NAMALWA (cell line): ENCODE data around the gene OSBP2.
"Not testable (repeated sequence)": the region's sequence is repeated elsewhere in the genome, so short reads cannot be mapped to it uniquely, and the experiment has no call there.

Experiments used
- DNase-seq: peaks from one replicate; pipeline ENCODE4 v3.0.0-alpha.2; 2015; ENCODE audit warnings: low spot score

Gene OSBP2

DNA sequence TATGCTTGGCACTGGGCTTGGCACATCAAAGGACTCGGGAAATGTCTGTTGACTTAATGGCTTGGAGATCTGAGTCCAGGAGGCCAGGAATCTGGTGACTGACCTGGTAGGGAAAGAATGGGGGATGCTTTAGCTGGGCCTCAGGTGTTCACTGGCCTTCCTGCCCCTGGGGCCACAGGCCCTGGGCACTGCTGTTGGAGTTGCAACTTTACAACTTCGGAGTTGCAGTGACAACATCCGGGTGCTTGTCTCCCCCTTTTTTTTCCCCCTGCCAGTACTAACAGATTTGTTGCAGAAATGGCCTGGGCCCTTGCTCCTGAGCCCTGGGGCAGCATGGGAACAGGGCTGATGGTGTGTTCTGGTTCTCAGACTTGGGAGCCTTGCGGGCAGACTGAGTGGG, 23.8 kb downstream of the OSBP2 start:
- DNase-seq = no peak

DNA sequence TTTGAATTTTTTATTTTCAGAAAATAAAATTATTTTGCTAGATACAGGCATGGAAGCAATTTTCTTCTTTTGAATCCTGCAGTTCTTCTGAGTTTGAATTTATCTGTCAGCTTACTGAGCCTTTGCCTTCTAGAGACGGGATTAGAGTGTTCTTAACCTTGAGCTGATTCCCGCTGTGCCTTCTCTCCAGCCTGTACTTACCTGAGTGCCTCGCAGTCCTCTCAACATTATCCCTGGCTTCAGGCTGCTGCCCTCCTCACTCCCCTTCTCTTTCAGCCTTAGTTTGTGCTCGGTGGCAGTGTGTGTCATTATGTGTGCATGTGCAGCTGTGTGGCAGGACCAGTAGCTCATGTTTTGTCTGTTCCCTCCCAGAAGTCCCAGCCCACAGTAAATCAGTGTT, 24.3 kb downstream of the OSBP2 start:
- DNase-seq = no peak

DNA sequence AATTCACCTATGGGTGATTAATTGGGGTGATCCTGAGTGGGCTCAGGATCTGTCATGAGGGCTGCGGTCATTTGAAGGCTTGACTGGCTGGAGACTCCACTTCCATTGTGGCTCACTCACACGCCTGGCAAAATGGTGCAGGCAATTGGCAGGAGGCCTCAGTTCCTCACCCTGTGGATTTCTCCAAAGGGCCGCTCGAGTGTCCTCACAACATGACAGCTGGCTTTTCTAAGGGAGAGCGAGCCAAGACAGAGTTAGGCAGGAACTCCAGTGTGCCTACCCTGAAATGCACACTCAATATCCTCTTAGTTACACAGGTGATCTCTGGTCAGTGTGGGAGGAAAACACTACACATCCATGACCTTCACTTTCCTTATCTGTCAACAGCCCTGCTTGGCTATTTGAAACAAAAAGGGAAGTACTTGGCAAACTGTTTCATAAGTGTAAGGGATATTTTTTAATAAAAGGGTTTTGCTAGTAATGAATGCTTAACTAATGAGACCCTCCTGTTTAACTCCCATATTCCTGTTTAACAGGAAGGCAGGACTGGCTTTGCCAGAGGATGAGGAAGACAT, 25.7 kb downstream of the OSBP2 start:
- no peak for DNase-seq

DNA sequence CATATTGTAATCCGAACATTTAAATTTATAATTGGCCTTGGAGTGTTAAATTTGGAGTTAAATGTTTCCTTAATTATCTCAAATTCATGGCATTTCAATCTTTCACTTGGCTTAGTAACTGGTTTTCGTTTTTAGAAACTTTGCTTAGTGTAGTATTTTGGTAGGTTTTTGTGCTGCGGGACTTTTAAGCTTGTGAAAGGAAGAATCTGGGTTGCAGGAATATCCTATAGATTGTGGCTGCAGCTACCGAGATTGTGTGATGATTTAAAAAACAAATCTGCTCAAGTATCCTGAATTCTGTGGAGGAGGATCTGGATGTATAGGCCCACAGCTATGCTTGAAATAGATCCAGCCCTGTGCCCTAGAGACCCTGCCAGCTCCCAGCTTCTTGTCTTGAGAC, 27.1 kb downstream of the OSBP2 start:
- no peak for DNase-seq

DNA sequence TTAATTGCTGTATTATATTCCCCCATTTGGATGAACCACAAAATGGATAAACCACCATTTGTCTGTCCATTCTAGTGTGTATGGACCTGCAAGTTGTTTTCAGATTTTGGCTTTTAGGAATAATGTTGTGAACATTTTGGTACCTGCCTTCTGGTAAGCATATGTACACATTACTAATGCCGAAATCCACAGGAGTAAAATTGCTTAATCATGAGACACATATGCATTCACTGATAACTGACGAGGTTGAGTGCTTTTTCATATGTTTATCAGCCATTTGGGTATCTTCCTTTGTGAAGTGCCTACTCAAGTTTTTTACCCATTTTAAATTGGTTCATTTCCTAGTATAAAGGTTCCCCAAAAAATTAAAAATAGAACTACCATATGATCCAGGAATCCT, 34.2 kb downstream of the OSBP2 start:
- DNase-seq = no peak

DNA sequence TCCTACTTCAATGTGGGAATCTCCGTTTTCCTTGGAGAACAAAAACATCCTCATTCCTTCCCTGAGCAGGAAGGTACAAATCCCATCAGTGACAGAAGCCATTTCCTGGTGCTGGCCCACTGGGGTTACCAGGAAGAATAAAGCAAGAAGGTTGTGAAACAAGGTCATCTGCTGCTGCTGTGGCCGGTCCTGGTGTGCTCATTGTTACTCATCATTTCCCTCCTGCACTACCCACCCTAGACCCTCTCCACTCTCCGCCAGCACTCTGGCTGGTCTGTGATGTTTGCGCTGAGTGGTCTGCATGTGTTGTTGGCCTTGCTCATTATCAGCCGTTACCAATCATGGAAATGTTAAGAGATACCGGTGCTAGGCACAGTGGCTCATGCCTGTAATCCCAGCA, 37.0 kb downstream of the OSBP2 start:
- no peak for DNase-seq

DNA sequence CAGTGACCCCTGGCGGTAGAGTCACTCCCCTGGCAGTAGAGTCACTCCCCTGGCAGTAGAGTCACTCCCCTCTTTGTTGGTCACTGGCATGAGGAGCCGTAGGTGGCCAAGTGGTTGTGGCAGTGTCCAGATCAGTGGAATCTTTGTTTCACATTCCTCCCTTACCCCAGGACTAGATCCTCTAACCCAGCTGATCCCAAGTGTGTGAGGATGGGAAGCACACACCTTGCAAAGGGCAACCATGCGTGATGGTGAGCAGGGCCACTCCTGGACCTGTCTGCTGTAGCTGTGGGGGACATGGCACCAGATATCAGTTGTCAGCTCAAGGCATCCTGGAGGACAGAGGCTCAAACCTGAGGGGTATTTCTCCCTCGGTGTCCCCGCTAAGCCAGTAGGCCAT, 37.8 kb downstream of the OSBP2 start:
- no peak for DNase-seq

DNA sequence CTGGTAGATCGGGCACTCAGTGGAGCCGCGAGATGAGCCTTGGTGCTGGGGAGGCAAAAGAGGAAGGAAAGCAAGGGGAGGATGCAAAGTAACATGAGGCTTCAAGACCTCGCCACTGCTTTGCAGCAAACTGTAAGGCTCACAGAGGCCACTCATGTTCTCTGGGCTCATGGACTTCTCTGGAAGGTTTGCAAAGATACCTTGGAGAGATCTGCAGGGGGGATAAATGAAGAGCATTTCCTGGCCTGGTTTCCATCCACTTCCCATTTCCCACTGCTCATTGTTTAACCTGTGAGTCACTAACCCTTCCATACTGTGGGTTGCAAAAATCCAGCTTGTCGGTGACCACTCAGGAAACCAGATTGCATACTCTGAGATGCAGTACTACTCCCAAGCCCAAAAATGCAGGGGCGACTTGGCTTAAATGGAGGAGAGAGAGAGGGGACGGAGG, 38.5 kb downstream of the OSBP2 start:
- DNase-seq = no peak

DNA sequence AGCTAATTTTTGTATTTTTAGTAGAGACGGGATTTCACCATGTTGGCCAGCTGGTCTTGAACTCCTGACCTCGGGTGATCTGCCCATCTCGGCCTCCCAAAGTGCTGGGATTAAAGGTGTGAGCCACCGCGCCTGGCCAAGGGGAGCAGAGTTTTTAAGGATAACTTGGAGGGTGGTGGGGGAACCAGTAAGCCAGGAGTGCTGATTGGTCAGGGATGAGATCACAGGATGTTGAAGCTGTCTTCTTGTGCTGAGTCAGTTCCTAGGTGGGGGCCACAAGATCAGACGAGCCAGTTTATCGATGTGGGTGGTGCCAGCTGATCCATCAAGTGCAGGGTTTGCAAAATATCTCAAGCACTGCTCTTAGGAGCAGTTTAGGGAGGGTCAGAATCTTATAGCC, 45.3 kb downstream of the OSBP2 start:
- not testable (repeated sequence) for DNase-seq

DNA sequence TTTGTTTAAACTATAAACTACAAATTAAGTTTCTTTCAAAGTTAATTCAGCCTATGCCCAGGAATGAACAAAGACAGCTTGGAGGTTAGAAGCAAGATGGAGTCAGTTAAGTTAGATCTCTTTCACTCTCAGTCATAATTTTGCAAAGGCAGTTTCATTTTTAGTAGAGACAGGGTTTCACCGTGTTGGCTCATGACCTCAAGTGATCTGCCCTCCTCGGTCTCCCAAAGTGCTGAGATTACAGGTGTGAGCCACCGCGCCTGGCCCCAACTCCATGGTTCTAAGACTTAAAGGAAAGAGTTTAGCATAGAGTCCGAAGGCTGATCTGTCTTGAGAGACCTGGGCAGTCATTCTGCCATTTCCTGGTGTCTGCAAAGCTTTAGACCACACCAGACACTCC, 45.8 kb downstream of the OSBP2 start:
- DNase-seq = not testable (repeated sequence)

DNA sequence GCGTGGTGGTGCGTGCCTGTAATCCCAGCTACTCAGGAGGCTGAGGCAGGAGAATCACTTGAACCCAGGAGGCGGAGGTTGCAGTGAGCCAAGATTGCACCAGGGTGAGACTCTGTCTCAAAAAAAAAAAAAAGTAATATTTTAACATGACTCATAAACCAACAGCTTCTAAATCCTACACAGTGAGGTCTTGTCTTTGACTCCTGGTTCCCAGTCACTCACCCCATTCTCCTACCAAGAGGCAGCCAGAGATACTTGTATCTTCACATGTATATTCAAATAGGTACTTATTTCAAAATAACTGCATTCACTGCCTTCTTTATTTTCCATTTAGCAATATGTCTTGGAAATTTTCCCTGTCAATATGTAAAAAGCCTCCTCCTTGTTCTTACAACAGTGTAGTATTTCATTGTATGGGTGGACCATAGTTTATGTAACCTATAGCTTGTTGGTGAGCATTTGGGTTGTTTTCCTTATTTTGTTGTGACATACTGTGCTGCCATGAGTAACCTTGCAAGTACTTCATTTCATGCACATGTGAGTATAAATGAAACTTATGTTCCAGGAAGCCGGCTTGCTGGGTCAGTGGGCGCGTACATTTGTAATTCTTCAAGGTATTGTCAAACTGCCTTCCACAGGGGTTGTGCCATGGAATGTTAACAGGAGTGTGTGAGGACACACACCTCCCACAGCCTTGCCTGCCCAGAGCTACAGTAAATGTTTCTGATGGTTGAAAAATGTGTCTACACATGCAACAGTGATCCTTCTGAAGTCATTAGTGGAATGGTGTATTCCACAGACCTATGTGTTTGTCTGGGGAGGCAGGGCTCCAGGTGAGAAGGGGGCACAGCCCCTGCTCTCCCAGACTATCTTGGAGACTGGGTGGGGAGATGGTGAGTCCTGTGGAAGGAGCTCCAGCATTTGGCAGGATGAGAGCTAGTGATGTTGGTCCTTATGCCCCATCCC, 47.9 kb downstream of the OSBP2 start:
- DNase-seq = no peak

DNA sequence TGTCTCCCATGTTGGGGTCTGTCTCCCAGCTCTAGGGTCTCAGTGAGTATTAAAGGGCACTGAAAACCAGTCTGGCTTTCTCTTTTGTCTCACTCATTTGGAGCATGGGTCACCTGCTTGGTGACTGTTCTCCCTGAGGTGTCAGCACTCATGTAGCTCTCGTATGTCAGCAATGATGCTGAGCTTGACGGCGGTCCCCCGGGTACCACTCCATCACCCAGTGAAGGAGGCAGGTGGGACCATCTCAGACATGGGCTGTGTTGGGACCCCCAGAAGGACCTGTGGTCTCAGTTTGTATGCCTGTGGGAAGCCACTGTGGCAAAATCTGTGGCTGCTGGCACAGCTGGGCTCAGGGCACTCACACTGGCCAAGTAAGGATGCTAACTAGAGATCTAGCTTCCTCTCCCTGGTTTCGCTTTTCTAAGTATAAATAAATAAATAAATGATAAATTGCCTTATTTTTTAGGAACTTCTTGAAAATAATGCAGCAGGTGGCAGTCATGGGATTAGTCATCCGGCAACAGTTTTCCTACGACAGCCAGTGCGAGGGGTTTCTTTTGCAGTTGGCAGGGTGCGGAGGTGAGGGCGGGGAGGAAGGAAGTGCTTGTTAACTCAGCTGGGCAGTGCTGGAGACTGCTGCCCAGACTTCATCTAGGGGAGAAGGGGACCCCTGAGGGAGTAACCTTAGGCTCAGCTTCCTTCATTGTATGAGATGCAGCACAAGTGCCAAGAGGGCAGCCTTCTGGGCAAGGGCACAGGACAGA, 48.8 kb downstream of the OSBP2 start:
- DNase-seq = no peak

DNA sequence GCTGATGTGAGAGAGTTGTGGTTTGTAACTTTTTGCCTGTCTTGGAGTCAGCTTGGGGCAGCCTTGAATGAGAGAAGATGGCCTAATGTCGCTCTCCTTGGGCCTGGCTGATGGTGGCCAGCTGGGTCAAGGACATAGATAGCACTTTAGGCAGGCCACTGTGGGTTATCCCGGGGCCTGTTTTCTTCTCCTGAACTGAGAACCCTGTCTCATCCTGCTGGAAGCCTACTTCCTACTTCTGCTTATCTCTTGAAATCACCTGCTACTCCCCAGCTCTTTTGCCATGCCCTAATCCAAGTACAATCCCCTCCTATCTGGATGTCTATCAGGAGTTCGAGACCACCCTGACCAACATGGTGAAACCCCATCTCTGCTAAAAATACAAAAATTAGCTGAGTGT, 49.5 kb downstream of the OSBP2 start:
- no peak for DNase-seq

DNA sequence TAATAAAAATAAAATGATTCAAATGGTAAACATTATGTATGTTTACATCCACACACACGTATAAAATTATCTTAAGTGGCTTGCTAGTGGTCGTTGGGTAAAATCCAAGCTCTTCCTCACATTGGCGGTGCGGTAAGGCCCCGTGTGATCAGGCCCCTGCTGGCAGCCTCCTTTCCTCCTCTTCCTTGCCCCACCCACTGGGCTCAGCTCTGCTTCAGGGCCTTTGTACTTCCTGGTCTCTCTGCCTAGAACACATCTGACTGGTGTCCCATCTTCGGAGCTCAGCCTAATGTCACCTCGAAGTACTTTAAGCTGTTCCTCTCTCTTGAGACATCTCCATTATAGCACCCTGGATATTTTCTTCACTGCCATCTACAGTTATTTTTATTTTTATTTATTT, 52.8 kb downstream of the OSBP2 start:
- no peak for DNase-seq

DNA sequence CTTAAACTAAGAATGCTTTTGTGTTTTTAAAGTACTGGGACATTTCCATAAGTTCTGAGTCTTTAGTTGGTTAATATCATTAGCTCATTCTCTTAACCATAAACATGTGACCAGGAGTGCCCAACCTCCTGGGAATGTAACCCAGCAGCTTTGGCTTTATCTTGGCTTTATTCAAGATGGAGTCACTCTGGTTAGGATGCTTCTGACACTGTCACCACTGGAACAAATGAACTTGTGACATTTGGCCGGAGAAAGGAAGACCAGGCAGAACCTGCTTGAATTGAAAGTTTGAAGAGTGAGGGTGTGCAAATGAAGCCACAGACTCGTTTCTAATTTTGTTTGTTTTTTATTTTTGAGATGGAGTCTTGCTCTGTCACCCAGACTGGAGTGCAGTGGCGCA, 54.6 kb downstream of the OSBP2 start:
- DNase-seq = no peak

DNA sequence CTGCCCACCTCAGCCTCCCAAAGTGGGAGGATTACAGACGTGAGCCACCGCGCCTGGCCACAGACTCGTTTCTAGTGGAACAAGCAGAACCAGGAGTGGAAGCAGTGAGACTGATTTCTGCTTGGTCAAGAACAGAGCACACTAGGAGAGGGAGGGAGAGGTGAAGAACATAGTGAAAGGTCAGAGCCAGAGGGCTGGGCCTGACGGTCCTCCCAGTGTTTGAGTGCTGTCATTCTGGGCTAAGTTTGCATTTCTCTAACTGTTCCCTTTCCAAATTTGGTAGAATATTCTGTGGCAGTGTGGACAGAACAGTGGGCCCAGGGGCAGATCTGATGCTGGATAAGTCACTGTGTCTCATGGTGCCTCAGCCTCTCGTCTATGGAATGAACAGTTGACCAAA, 55.2 kb downstream of the OSBP2 start:
- DNase-seq = no peak

DNA sequence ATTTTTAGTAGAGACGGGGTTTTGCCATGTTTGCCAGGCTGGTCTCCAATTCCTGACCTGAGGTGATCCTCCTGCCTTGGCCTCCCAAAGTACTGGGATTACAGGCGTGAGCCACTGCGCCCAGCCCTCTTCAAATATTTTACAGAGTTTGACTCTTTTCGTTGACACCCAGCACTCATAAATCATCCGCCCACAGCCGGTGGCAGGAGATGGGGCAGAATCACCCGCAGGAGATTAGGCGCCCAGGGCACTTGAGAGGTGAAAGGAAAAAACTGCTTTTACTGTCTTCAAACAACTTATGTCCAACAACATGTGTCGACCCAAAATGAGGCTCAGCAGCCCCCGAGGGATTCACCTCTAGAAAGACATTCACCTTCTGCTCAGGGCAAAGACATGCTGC, 56.9 kb downstream of the OSBP2 start:
- no peak for DNase-seq

DNA sequence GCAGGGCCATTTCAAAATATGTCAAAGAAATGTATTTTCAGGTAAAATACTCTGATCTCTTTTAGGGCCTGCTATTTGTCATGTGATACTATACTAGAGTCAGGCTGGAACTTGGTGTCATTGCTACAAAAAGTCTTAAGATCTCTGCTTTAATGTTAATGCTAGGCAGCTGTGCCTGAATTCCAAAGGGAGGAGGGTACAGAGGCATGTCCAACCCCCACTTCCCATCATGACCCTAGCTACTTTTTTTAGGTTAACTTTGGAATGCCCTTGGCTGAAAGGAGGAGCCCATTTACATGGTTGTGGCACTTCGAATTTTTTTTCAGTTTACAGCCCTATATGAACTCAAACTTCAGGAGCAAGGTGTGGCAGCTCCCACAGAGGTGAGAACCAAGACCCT, 58.1 kb downstream of the OSBP2 start:
- no peak for DNase-seq

DNA sequence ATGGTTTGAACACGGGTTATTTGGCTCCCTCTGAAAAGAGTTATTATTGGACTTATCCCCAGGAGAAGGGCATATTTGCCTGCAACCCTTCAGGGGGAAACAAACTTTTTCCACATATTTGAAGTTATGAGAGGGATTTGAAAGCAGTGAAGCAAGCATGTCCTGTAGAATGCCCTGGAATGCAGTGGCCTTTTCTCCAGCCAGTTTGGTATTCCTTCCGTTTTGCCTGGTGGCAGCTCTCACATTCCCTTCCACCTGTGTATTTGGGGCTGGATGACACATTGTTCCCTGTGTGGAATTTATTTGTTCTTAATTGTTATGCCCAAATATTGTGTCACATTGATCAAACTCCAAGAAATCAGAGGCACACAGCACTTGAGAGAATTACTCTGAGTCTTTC, 59.0 kb downstream of the OSBP2 start:
- no peak for DNase-seq

DNA sequence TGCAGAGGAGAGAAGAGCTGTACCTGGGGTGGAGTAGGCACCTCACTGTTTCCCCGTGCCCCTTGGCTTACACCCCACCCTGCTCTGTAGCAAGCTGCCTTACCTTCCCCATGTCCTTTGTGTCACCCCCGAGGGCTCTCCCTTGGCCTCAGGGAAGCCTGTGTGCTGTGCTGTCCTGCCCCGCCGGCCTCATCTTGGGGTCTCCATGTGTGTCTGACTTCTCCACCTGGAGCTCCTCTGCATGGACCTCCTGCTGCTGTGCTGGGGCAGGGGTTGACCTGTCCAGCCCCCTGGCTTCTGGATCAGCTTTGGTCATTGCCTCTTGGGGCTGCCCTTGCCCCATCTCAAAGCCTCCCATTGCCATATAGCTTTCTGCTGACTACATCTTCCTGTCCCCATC, 59.8 kb downstream of the OSBP2 start:
- no peak for DNase-seq

DNA sequence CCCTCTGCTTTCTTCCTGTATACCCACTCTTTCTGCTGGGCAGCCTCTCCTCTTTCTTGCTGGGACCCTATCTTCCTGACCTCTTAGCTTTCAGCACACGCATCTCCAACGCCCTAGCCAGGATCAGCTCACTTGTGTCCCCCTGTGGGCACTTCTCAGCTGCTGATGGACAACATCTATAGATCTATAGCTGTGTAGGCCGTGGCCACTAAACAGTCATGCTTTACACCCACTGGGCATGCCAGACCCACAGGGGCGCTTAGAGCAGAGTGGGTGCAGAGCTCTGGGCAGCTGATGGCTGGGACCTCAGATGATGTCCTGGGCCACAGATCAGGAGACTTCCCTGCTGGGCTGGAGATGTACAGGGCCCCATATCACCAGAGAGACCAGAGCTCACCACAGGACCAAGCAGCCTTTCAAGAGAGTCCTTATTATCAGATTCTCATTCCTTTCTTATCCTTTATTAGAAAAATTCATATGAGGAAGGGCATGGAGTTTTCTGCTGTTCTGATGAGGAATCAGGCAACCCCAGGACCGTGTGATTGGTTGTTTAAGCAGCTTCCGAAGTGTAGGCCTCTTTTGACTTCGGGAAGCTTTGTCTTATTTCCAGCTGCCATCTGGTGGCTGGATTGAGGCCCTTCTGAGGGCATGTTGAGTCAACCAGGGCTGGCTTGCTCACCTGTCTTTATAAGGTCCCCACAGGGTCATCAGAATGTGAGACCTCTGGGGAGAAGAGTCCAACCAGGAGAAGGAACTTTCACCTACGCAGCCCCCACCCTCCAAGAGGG, 60.5 kb downstream of the OSBP2 start:
- peak; percentile 49 for DNase-seq

DNA sequence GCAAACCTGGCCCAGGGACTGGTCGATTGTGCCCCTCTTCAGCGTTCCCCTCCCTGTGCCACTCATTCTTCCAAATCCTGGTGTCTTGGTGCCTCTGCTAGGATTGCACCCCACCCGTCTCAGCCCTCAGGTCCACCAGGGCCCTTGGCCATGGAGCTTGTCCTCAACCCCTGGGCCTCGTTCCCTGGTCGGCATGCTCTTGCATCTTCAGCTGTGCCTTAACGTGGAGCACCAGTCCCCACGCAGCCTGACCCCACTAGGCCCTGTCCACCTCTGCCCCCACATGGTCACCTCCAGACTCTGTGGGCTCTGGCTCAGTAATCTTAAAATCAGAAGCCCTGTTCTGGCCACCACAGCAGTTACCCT, 61.1 kb downstream of the OSBP2 start:
- no peak for DNase-seq
